RWPE2 (cell line): ENCODE measurements around the gene TENM4.

Experiments used
- ATAC-seq: fragments of 200-7000 bp; cut with Tn5 transposase; 3 replicates; pipeline ENCODE4 v1.9.1; 2021; ENCODE audit warnings: low read depth
- DNase-seq: peaks from one replicate; pipeline ENCODE4 v3.0.0-alpha.2; 2020; ENCODE audit warnings: low spot score
- H3K27ac ChIP-seq: fragments of 450-650 bp; 2 replicates; pipeline ENCODE4 v1.5.1; 2017; ENCODE audit warnings: mild to moderate bottlenecking; ENCODE audit not compliant: poor library complexity, severe bottlenecking
- H3K27me3 ChIP-seq: fragments of 250-450 bp; sonication (Bioruptor Pico); 2 replicates; pipeline ENCODE4 v1.5.1; 2021; ENCODE audit warnings: mild to moderate bottlenecking, moderate library complexity; ENCODE audit not compliant: insufficient read depth, poor library complexity, severe bottlenecking
- H3K36me3 ChIP-seq: fragments of 250-450 bp; sonication (Bioruptor Pico); 2 replicates; pipeline ENCODE4 v1.5.1; 2020; ENCODE audit warnings: low read depth, mild to moderate bottlenecking, moderate library complexity
- H3K4me1 ChIP-seq: fragments of 250-450 bp; sonication (Bioruptor Pico); 2 replicates; pipeline ENCODE4 v1.5.1; 2021; ENCODE audit warnings: mild to moderate bottlenecking, moderate library complexity; ENCODE audit not compliant: insufficient read depth, poor library complexity, severe bottlenecking
- H3K4me3 ChIP-seq: fragments of 250-450 bp; sonication (Bioruptor Pico); 2 replicates; pipeline ENCODE4 v1.5.1; 2021; ENCODE audit warnings: mild to moderate bottlenecking, moderate library complexity; ENCODE audit not compliant: severe bottlenecking
- H3K9me3 ChIP-seq: fragments of 250-450 bp; sonication (Bioruptor Pico); 2 replicates; pipeline ENCODE4 v1.5.1; 2021; ENCODE audit warnings: mild to moderate bottlenecking, moderate library complexity; ENCODE audit not compliant: severe bottlenecking
- TF ChIP-seq, protein P1 (sequence below): fragments of 450-650 bp; IDR thresholded peaks from one replicate; pipeline ENCODE4 v1.5.1; 2017; ENCODE audit warnings: mild to moderate bottlenecking, moderate library complexity; ENCODE audit not compliant: poor library complexity, severe bottlenecking

TENM4 gene

DNA sequence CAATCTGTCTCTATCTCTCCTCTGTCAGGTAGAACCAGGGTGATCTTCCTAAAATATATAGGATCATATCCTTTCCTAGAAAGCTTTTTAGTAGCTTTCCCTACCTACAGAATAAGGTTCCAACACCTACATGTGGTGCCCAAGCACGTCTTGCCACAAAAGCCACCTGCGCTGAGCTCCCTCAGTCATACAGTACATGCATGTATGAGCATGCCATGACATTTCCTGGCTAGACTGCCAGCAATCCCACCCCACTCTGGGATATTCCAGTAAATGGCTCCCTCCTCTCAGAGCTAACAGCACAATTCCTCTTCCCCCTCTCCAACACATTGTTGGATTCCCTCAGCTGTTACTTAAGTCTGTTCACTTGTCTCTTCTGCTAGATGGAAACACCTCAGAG is 398.0 kb downstream of the TENM4 start:
- H3K27me3 ChIP-seq: no peaks in the 10 kb centered on the region
- H3K36me3 ChIP-seq: no peaks in the 10 kb centered on the region
- ATAC-seq: no peak
- TF ChIP-seq, protein P1, sequence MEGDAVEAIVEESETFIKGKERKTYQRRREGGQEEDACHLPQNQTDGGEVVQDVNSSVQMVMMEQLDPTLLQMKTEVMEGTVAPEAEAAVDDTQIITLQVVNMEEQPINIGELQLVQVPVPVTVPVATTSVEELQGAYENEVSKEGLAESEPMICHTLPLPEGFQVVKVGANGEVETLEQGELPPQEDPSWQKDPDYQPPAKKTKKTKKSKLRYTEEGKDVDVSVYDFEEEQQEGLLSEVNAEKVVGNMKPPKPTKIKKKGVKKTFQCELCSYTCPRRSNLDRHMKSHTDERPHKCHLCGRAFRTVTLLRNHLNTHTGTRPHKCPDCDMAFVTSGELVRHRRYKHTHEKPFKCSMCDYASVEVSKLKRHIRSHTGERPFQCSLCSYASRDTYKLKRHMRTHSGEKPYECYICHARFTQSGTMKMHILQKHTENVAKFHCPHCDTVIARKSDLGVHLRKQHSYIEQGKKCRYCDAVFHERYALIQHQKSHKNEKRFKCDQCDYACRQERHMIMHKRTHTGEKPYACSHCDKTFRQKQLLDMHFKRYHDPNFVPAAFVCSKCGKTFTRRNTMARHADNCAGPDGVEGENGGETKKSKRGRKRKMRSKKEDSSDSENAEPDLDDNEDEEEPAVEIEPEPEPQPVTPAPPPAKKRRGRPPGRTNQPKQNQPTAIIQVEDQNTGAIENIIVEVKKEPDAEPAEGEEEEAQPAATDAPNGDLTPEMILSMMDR: no peak
- DNase-seq: no peak
- peaks cover 3% of the 10 kb centered on the region for H3K4me1 ChIP-seq
- no peaks in the 10 kb centered on the region for H3K9me3 ChIP-seq
- no peak overlapping the region for H3K4me3 ChIP-seq
- H3K27ac ChIP-seq: no peak overlapping the region

DNA sequence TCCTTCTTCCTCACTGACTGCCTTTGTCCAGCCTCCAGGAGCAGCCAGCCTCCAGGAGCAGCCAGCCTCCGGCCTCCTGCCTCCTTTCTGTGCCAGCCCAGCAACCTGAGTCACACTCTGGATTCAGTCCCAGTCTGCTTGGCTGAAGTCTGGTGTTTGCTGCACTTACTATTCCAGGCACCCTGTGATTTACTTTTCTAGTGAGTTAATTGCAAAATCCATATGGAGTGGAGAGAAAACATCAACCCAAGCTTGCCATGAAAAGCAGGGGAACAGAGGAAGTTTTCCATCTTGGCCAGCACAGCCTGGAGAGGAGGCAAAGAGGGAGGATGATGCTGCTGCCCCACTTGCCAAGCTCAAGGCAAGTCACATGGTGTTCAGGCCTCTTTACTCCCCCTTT is 400.5 kb downstream of the TENM4 start:
- Histone ChIP-seq H3K36me3 (no peaks in the 10 kb centered on the region), H3K27ac (no peak overlapping the region), H3K27me3 (no peaks in the 10 kb centered on the region), H3K4me1 (no peaks in the 10 kb centered on the region), H3K4me3 (no peak overlapping the region), H3K9me3 (no peaks in the 10 kb centered on the region)
- ATAC-seq (no peak), DNase-seq (no peak)
- TF ChIP-seq, protein P1: no peak

DNA sequence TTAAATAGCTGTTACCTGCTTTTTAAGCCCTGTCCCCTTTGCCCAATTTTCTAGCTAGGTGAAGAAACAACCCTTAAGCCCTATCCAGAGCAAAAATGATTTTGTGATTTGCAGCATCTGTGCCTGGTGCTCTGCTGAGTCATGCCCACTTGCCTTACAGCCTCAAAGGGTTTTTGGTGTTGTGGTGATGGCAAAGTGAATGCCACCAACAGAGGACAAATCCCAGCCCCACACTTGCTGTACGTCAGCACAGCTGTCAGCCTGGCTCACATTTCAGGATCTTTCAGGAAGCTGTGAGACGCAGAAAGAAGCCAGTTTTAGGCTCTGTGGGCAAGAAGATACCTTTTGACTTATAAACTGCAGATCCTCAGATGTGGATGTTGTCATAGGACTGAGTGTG is 401.7 kb downstream of the TENM4 start:
- H3K27ac ChIP-seq: no peak overlapping the region
- DNase-seq (no peak), ATAC-seq (no peak)
- TF ChIP-seq, protein P1: no peak
- H3K27me3 ChIP-seq: no peaks in the 10 kb centered on the region
- no peaks in the 10 kb centered on the region for H3K9me3 ChIP-seq
- no peaks in the 10 kb centered on the region for H3K36me3 ChIP-seq
- no peak overlapping the region for H3K4me3 ChIP-seq
- no peaks in the 10 kb centered on the region for H3K4me1 ChIP-seq

DNA sequence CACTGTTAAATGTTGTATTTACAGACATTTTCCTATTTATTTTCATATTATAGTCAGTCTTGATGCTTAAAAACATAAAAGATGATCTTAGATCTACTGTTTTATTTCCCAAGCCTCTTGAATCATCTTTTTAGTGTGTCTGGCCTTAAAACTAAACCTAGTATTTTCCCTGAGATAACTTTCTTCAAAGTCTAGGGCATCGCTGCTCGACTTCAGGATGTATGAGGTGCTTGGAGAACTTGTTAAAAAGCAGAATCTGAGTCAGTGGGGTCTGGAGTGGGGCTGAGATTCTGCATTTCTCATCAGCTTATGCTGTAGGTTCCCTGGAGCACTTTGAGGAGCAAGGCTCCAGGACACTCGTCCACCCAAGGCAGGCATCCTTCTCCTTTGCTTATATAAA is 404.9 kb downstream of the TENM4 start:
- Histone ChIP-seq H3K9me3 (no peaks in the 10 kb centered on the region), H3K36me3 (no peaks in the 10 kb centered on the region), H3K27me3 (no peaks in the 10 kb centered on the region), H3K27ac (no peak overlapping the region), H3K4me3 (no peak overlapping the region), H3K4me1 (no peaks in the 10 kb centered on the region)
- ATAC-seq: no peak
- DNase-seq: no peak
- TF ChIP-seq, protein P1: no peak

DNA sequence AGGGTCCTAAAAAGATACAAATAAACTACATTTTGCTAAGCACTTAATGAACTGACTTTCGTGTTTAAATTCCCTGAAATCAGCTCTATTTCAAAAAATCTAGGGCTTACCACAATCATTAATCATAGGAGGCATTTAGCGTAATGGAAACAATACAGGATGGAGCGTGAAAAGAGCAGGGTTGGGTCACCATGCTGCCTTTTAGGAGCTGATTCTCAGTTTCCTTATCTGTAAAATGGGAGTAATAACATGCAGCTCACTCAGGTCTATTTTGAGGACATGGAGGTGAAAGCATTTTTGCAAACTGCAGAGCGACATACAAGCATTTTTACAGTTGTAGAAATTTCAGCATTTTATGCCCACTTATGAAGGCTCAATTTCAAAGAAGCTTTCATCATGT is 407.0 kb downstream of the TENM4 start:
- H3K27me3 ChIP-seq: no peaks in the 10 kb centered on the region
- no peak for DNase-seq

More for the DNA sequence above, 407.0 kb downstream of the TENM4 start:
- H3K27ac ChIP-seq: no peak overlapping the region
- no peak for ATAC-seq
- no peaks in the 10 kb centered on the region for H3K36me3 ChIP-seq
- H3K9me3 ChIP-seq: no peaks in the 10 kb centered on the region
- no peak overlapping the region for H3K4me3 ChIP-seq
- no peaks in the 10 kb centered on the region for H3K4me1 ChIP-seq
- TF ChIP-seq, protein P1: no peak
